Choroid plexus epithelial cell (primary cell): ENCODE data around the gene CDH22.

Source experiments
- DNase-seq: peaks from one replicate; pipeline ENCODE4 v3.0.0-alpha.2; 2010; ENCODE audit warnings: low read depth
- H3K4me3 ChIP-seq: 2 replicates; pipeline ENCODE4 v1.5.1; 2011; ENCODE audit warnings: low read depth, mild to moderate bottlenecking, control low read depth, low read length, moderate library complexity
- CTCF ChIP-seq: conservative IDR thresholded peaks from 2 replicates; pipeline ENCODE4 v1.5.1; 2011; ENCODE audit warnings: low read depth, mild to moderate bottlenecking, control low read depth, inconsistent platforms, low read length, moderate library complexity

CDH22 gene

GRCh38 chr20:46349742-46350056 is 41.4 kb upstream of the CDH22 start:
- H3K4me3 ChIP-seq: no peak overlapping the region
- DNase-seq: no peak
- TF ChIP-seq CTCF: no peak

GRCh38 chr20:46349035-46349741 is 40.9 kb upstream of the CDH22 start:
- peak; percentile 80 for TF ChIP-seq CTCF
- peak; percentile 59 for DNase-seq
- no peak overlapping the region for H3K4me3 ChIP-seq

GRCh38 chr20:46347841-46348803 is 39.8 kb upstream of the CDH22 start:
- no peak overlapping the region for H3K4me3 ChIP-seq

GRCh38 chr20:46346770-46347169 is 38.5 kb upstream of the CDH22 start:
- TF ChIP-seq CTCF: no peak
- H3K4me3 ChIP-seq: no peak overlapping the region
- DNase-seq: no peak

More at GRCh38 chr20:46347841-46348803, 39.8 kb upstream of the CDH22 start:
- TF ChIP-seq CTCF: peak; percentile 73
- peak; percentile 75 for DNase-seq

- DNase-seq: no peak
- no peak overlapping the region for H3K4me3 ChIP-seq
- no peak for TF ChIP-seq CTCF
Observed at GRCh38 chr20:46344488-46345162, 36.3 kb upstream of the CDH22 start.

GRCh38 chr20:46343975-46344357 is 35.7 kb upstream of the CDH22 start:
- no peak for DNase-seq
- no peak overlapping the region for H3K4me3 ChIP-seq
- TF ChIP-seq CTCF: no peak
